DMS53 (cell line): ENCODE data around the gene LRRC32.
A peak's percentile ranks its signal among the peaks of the same experiment; 100 is the strongest.

Source experiments
- DNase-seq: peaks from one replicate; lab custom pipeline; 2025; lab: John Stamatoyannopoulos, UW

LRRC32 gene

GRCh38 chr11:76678321-76678720, 7.8 kb upstream of the LRRC32 start:
- no peak for DNase-seq

DNA sequence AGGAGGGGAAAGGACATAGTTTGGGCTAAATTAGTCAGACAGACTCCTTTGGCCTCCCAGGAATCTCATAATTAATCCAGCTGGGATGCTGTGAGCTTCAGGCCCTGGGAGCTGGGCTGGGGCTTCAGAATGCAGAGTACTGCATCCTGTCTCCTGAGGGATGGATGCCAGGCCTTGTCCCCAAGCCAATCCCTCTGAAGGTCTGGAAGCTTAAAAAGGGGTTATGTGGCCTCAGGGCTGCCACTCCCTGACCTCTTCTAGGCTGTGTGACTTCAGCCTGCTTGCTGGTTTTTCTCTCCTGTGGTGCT, 6.9 kb upstream of the LRRC32 start:
- no peak for DNase-seq

DNA sequence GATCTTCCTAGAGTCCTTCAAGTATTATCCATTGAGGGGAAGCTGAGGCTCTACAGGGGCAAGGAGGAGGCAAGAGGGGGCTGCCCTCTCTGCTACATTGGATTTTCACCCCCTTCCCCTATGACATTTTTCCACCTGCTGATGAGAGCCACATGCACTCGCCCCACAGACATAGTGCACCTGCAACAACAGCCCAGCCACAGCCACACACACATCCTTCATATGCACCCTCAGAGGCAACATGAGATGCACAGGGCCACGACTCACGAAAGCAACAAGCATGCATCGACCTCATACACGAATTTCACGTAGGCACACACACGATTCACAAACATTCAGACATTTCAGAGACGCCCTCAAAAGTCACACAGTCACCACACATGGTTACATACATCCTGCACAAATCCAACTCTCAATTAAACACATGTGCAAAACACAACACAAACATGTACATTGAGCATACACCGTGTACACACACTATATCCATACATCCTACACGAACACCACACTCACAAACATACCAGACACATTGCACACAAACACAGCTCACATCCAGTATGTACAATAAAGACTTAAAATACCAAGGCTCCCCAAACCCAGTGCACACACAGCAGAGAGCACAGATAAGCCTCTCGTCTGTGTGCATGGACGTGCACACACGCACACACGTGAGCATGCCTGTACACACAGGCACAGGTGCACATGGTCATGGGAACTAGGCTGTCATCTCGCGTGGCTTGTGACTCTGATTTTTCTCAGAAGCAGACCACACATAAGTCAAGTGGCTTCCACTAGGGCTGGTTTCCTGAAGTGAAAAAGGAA, 6.3 kb upstream of the LRRC32 start:
- no peak for DNase-seq

- DNase-seq, result no peak
Observed at GRCh38 chr11:76674517-76675400, 4.2 kb upstream of the LRRC32 start.

DNA sequence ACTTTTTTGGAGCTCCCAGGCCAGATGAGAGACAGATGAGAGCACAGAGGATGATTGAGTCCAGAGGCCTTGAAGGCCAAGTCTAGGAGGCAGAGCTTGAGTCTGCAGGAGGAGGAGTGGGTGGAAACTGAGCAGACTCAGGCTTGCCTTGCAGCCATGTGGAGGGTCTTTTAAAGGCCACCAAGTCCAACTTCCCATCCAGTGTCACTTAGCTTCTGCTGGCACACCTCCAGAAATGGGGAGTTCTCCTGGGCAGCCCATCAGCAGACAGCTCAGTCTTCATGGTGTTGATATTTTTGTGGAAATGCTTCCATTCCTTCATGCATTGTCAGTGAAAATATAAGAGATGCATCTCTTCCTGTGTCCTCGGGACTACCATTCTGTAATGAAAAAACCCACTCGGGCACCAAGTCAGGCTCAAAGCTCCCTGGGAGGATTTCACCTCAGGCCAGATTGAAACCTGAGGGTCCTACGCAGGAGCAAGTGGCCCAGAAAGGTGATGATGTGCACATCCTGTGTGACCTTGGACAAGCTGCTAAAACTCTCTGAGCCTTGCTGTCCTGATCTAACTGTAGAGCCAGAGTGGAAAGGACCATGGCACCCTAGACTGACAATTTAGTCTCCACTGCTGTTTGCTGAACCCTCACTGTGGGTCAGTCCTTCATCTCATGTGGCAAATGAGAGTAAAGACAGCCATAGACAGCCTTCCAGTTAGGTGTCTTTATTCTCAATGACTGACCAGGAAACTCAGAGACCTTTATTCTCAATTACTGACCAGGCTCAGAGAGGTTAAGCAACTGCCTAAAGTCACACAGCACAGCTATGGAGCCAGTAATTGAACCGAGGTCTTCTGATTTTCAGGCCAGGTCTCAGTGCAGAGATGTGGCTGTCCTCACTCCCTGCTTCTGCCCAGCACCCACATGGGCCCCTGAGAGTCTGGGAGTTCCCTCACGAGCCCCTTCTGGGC, 2.9 kb upstream of the LRRC32 start:
- DNase-seq, result peak; percentile 44

- DNase-seq, result peak; percentile 44
Observed at GRCh38 chr11:76672431-76673175, 2.1 kb upstream of the LRRC32 start.

DNA sequence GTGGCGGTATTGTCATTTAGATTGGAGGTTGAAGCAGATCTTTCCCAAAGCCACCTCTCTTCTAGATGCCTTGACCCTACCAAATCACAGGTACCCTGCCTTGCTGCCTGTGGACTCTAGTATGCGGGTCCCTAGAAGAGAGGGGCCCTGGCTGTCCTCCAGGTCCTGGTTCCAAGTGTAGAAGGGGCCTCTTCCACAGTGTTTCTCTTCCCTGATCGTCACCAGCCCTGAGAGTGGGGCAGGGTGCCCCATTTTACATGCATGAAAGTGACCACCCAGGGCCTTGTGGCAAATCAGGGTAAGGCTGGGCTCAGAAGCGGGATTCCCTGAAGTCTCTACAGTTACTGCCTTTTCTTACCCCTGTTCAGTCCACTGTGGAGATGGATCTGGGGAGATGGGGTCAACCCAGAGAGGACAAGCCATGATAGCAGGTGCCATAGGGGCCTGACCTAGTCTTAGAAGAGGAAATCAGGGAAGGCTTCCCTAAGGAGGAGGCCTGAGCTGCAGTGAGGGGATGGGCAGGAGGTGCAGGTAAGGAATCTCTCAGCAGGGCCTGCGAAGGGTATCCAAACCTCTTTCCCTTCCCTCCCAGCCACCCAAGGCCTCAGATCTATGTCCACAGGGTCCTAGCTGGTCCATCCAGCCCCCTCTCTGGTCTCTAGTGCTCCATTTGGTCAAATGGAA, 1.2 kb upstream of the LRRC32 start:
- no peak for DNase-seq

- DNase-seq, result no peak
Observed at GRCh38 chr11:76671237-76671592, 668 bp upstream of the LRRC32 start.

DNA sequence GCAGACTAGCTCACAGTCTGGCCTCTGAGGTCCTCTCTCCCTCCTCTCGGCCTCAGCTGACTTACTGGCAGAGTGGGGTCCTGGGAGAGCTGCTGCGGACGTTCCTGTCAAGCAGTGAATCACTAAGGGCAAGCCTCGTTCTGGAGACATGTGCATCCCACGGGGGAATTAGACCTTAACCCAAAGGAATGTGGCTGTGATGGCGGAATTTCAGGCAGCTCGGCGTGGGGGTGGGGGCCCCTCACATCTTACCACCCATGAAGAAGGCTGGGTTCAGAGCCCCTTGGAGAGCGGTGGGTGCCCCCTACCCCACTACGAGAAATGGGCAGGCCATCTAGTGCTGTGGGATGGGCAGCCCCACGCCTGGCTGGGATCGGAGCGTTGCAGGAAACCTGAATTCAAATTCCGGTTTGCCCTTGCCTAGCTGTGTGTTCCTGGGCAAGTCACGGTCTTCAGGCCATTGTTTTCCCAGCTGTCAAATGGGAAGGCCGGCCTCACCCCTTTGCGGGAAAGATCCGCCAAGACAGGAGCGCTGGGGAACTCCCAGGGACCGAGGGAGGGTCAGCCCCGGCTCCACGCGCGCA, 554 bp downstream of the LRRC32 start:
- DNase-seq, result peak; percentile 53

DNA sequence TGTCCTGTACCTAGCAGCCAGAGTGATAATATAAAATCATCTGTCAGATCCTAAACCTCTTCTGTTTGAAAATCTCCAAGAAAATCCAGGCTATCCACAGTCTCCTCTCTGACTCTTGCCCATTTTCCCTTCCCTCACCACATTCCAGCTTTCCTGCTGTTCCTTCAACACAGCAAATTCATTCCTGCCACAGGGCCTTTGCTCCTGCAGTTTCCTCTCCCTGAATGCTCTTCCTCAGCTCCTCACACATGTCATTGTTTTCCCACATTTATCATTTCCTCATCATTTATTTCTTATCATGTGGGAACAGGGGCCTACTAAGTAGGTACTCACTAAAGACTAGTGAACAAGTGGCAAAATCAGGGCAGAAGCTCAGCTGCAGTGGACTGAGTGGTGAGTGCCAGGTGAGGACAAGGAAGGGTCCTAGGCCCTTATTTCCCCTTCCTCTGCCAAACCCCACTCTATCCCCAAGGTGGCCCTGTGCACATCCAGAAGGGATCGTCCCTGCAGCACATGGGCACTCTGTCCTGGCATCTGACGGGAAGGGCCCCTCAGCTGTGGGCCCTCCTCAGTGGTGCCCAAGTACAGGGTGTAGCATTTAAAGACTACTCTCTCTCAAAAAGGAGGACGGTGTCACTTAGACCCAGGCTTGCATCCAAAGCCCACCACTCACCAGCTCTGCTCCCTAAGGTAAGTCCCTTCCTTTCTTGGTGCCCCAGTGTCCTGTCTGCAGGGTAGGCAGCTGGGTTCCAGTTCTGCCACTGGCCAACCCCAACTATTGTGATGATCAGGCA, 2.0 kb downstream of the LRRC32 start:
- no peak for DNase-seq

- no peak for DNase-seq
Observed at GRCh38 chr11:76667856-76668255, 2.7 kb downstream of the LRRC32 start.

DNA sequence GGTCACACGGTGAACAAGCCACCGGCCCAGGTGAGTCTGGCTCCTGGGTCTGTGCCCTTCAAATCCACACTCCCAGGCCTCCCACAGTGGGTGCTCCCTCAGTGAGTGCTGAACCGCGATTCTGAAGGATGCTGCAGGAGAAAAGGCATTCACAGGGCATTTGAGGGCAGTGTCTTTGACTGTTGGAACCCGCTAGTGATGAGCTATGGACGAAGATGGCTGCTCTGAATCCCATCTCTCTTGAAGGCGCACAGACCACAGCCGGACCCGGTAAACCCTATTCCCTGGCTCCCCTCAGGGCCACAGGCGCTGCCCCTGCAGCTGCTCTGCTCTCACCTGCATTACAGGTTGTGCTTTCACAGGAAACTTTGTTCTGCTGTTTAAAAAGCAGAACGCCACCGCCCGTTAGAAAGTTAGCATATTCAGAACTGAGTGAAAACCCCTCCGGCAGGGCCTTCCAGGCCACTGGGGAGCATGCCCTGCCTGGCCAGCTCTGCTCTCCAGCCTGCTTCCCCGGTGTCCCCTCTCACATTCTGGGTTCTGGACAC, 3.2 kb downstream of the LRRC32 start:
- DNase-seq, result no peak

- DNase-seq, result no peak
Observed at GRCh38 chr11:76666830-76667229, 3.7 kb downstream of the LRRC32 start.

- DNase-seq, result no peak
Observed at GRCh38 chr11:76666408-76666807, 4.1 kb downstream of the LRRC32 start.

GRCh38 chr11:76665921-76666351, 4.6 kb downstream of the LRRC32 start:
- DNase-seq, result no peak

DNA sequence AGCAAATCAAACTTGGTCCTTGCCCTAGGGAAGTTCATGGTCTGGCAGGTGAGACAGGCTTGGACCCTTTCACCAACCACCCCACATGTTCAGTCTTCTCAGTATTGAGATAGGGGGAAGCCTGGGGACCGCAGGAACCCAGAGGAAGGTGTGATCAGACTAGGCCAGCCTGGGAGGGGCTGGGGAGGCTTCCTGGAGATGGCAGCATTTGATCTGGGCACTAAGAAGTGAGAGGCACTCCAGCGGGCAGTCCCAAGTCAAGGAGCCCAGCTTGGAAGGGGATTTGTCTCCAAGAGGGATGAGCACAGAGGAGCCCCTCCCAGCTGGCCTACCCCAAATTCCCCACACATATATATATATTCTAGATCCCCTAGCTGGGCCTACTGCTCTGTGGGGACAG, 5.4 kb downstream of the LRRC32 start:
- no peak for DNase-seq

GRCh38 chr11:76664578-76665061, 5.9 kb downstream of the LRRC32 start:
- no peak for DNase-seq

DNA sequence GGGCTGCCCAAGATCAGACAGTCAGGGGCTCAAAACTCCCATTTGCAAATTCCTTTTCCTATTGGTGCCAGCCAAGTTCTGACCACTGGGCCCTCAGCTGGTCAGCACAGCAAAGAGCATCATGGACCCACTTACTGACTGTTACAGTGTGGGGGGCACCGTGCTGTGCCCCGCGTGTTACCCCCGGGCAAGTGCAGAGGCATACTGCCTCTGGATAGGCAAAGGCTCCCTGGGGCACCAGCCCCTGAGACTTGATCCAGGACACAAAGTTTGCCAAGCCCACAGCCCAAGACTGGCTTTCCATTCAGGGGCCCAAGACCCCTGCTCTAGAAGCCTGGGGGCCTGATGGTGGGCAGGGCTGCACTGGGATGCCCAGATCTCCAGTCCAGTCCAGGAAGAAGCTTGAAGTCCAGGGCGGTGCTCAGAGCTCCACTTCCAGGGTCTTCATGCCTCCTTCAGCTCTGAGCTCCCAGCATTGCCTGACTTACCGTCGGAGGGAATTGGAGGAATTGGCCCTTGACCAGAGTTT, 6.6 kb downstream of the LRRC32 start:
- no peak for DNase-seq

DNA sequence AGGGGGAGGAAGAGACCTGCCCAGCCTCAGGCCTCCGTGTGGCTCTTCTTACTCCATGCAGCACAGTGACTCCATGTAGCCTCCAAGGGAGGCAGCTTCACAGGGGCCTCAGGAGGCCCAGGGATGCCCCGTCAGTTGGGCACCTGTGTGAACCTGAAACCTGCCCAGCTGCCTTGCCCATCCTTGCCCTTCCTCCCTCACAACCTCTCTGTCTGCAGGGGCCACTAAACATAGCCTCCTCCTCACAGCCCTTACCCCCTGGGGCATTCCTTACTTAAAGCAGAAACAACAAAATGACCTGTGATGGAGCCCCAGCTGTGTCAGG, 7.1 kb downstream of the LRRC32 start:
- no peak for DNase-seq
